Chondrocyte (in vitro differentiated cells): ENCODE results near the gene ABTB2. TPM values are rescaled to one million over a fixed set of nuclear protein-coding genes. Genes with fewer than 3 reads are reported as not detected.

Experiments used
- DNase-seq: peaks from one replicate; pipeline ENCODE4 v3.0.0; 2021; ENCODE audit warnings: mixed read lengths, low spot score
- H3K27ac Mint-ChIP-seq: one replicate; pipeline ENCODE4 v1.8.0; 2021; ENCODE audit warnings: mild to moderate bottlenecking, moderate library complexity, mixed read lengths; ENCODE audit not compliant: unreplicated experiment
- H3K27me3 Mint-ChIP-seq: 2 replicates; pipeline ENCODE4 v1.8.0; 2021; ENCODE audit warnings: low read depth, mixed read lengths
- H3K36me3 Mint-ChIP-seq: 2 replicates; pipeline ENCODE4 v1.8.0; 2021; ENCODE audit warnings: low read depth, mixed read lengths
- H3K4me1 Mint-ChIP-seq: 2 replicates; pipeline ENCODE4 v1.8.0; 2021; ENCODE audit warnings: low read depth, mild to moderate bottlenecking, mixed read lengths
- H3K4me3 Mint-ChIP-seq: one replicate; pipeline ENCODE4 v1.8.0; 2021; ENCODE audit warnings: mild to moderate bottlenecking, moderate library complexity, mixed read lengths; ENCODE audit not compliant: unreplicated experiment
- H3K9me3 Mint-ChIP-seq: 2 replicates; pipeline ENCODE4 v1.8.0; 2021; ENCODE audit warnings: low read depth, mixed read lengths
- total RNA-seq: library from RNA; stranded (reverse); gene quantifications from 3 replicates; pipeline ENCODE4 v1.2.1, GENCODE V29; 2021
- TF ChIP-seq, protein P1 (sequence below): fragments of 200-600 bp; sonication (generic); IDR thresholded peaks from 2 replicates; pipeline ENCODE4 v1.5.0; 2021; ENCODE audit warnings: antibody characterized with exemption, mild to moderate bottlenecking, moderate library complexity

ABTB2 gene
- total RNA-seq, 1 donor from 2014 or later = 3.1 TPM

- Mint-ChIP-seq H3K27me3 (no peaks in the 10 kb centered on the region), H3K4me1 (no peaks in the 10 kb centered on the region), H3K27ac (no peak overlapping the region), H3K4me3 (no peak overlapping the region), H3K9me3 (no peaks in the 10 kb centered on the region), H3K36me3 (peaks cover 49% of the 10 kb centered on the region)
- TF ChIP-seq, protein P1, sequence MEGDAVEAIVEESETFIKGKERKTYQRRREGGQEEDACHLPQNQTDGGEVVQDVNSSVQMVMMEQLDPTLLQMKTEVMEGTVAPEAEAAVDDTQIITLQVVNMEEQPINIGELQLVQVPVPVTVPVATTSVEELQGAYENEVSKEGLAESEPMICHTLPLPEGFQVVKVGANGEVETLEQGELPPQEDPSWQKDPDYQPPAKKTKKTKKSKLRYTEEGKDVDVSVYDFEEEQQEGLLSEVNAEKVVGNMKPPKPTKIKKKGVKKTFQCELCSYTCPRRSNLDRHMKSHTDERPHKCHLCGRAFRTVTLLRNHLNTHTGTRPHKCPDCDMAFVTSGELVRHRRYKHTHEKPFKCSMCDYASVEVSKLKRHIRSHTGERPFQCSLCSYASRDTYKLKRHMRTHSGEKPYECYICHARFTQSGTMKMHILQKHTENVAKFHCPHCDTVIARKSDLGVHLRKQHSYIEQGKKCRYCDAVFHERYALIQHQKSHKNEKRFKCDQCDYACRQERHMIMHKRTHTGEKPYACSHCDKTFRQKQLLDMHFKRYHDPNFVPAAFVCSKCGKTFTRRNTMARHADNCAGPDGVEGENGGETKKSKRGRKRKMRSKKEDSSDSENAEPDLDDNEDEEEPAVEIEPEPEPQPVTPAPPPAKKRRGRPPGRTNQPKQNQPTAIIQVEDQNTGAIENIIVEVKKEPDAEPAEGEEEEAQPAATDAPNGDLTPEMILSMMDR = no peak
- no peak for DNase-seq
These were observed 223.0 kb downstream of the ABTB2 start for GRCh38 chr11:34134765-34135164.

DNA sequence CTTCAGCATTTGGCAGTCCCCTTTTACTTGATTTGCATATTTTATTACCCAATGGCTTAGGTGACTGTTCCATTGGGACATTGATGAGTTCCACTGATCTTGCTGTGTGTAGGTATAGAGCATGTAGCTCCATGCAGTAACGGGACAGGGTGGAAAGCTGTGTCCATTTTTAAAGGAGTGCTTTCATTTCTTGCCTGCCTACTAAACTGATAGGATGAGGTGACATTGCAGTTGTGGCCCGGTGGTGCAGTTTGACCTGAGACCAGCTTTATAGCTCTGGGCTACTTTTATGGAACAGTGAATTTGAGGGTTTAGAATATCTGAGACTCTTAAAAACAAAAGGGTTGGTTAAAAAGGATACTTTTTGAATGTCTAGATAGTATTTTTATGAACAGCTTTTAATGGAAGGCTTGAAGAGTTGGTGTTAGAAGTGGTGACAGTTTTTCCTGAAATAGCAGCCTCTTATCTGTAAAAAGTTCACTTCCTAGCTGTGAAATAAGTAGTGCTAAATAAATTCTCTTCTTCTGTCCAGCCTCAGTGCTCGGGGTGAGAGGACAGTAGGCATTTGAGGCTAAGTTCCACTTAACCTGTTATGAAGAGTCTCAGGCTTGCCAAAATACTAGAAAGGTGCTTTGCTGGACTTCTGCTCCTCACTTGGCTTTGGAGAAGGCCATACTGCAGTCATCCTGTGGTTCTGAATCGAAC is 225.4 kb downstream of the ABTB2 start:
- Mint-ChIP-seq H3K4me1 (no peaks in the 10 kb centered on the region), H3K27me3 (no peaks in the 10 kb centered on the region), H3K4me3 (no peak overlapping the region), H3K27ac (no peak overlapping the region), H3K36me3 (peaks cover 43% of the 10 kb centered on the region), H3K9me3 (no peaks in the 10 kb centered on the region)
- DNase-seq = no peak
- TF ChIP-seq, protein P1 = no peak

- Mint-ChIP-seq H3K27ac (no peak overlapping the region), H3K36me3 (peaks cover 40% of the 10 kb centered on the region), H3K4me1 (no peaks in the 10 kb centered on the region), H3K4me3 (no peak overlapping the region), H3K9me3 (no peaks in the 10 kb centered on the region), H3K27me3 (no peaks in the 10 kb centered on the region)
- TF ChIP-seq, protein P1 = no peak
- DNase-seq = no peak
These were observed 229.0 kb downstream of the ABTB2 start for GRCh38 chr11:34128824-34129223.

- Mint-ChIP-seq H3K4me1 (no peaks in the 10 kb centered on the region), H3K4me3 (no peak overlapping the region), H3K27me3 (no peaks in the 10 kb centered on the region), H3K36me3 (peaks cover 40% of the 10 kb centered on the region), H3K27ac (no peak overlapping the region), H3K9me3 (no peaks in the 10 kb centered on the region)
- DNase-seq = no peak
- TF ChIP-seq, protein P1 = no peak
These were observed 230.6 kb downstream of the ABTB2 start for GRCh38 chr11:34126959-34127848.

DNA sequence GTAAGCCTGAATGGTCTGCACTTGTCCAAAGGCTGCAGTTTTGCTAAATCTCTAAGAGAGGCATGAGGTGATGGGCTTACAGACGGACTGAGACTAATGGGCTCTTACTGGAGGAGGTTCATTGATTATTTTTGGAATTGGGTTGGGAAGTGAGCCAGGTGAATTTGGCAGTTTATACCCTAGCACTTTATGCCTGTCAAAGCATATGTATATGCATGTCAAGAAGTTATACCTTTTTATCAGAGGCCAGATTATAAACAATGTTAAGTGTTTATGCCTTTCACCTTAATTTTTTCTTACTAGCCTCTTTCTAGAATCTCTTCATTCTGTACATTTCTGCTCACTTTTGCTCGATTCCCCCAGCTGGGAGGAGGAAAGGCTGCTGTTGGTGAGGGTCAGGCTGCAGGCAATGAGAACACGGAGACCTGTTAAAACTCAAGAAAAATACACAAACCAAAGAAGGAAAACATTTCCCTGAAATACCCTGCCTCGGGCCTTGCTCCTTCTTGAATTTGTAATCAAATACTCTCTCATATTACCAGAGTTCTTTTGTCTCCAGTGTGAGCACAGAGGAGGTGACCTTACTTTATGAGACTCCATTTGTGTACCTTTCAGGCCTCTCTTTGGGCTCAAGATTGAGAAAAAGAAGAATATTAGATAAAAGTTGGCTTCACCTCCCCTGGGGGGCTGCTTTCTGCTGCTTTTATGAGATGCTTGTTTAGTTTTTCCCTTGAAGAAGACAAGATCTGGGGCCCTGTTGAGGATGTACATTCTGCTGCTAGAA is 232.7 kb downstream of the ABTB2 start:
- Mint-ChIP-seq H3K36me3 (peaks cover 44% of the 10 kb centered on the region), H3K27me3 (no peaks in the 10 kb centered on the region)
- TF ChIP-seq, protein P1 = no peak

More for the DNA sequence above, 232.7 kb downstream of the ABTB2 start:
- no peak for DNase-seq
- H3K9me3 Mint-ChIP-seq = no peaks in the 10 kb centered on the region
- no peak overlapping the region for H3K27ac Mint-ChIP-seq
- no peaks in the 10 kb centered on the region for H3K4me1 Mint-ChIP-seq
- no peak overlapping the region for H3K4me3 Mint-ChIP-seq
